ENCODE measurements around the gene UBXN4. TPM values are rescaled to one million over a fixed set of nuclear protein-coding genes. Genes with fewer than 3 reads are reported as not detected.

The UBXN4 gene
- total RNA-seq, 1 experiment from 2014 or later = 99.3 TPM

DNA sequence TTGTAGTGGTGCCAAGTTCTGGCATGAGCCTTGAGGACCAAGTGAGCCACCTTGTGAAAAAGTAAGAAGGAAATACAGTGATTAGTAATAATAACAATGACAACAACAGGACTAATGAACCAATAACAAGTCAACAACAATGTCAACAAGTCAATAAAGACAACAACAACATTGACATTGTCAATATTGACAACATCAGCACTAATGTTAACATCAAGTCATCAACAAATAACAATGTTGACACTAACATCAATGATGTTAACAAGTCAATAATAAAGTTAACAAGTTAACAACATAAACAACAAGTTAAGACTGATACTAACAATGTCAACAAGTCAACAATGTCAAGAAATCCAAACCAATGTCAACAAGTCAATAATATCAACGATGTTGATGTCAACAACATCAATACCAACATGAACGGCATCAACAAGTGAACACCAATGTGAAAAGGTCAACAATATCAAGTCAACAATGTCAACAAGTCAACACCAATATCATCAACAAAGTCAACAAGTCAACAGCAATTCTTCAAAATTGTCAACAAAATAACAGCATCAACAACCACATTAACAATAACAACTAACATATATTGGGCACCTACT is 71.4 kb downstream of the UBXN4 start:
- Histone ChIP-seq H3K4me1 (no peaks in the 10 kb centered on the region), H3K9me3 (no peaks in the 10 kb centered on the region; the same call in 1 of the 2 replicates), H3K27me3 (replicated peaks; ENCODE audit: control insufficient read depth, insufficient read depth, low read length) (no peaks in the 10 kb centered on the region; the same call in 1 of the 2 replicates), H3K4me3 (ENCODE audit: low read depth, low read length) (no peak overlapping the region), H3K36me3 (ENCODE audit: control insufficient read depth, insufficient read depth, low read length) (no peaks in the 10 kb centered on the region)
- Mint-ChIP-seq H3K9me3 (ENCODE audit: unreplicated experiment) (no peaks in the 10 kb centered on the region), H3K27me3 (ENCODE audit: insufficient read depth, unreplicated experiment) (no peaks in the 10 kb centered on the region), H3K36me3 (ENCODE audit: insufficient read depth, unreplicated experiment) (peaks cover 8% of the 10 kb centered on the region), H3K4me3 (ENCODE audit: unreplicated experiment) (no peak overlapping the region), H3K4me1 (ENCODE audit: low read depth, unreplicated experiment) (no peaks in the 10 kb centered on the region), H3K27ac (ENCODE audit: unreplicated experiment) (no peak overlapping the region)
- ChIA-PET CTCF (no interaction called here), POLR2A (no interaction called here)
- no peak for DNase-seq
- intact Hi-C loops (cut with micrococcal nuclease; ENCODE audit: unreplicated experiment) = no loop called here
- TF ChIP-seq, protein P1, sequence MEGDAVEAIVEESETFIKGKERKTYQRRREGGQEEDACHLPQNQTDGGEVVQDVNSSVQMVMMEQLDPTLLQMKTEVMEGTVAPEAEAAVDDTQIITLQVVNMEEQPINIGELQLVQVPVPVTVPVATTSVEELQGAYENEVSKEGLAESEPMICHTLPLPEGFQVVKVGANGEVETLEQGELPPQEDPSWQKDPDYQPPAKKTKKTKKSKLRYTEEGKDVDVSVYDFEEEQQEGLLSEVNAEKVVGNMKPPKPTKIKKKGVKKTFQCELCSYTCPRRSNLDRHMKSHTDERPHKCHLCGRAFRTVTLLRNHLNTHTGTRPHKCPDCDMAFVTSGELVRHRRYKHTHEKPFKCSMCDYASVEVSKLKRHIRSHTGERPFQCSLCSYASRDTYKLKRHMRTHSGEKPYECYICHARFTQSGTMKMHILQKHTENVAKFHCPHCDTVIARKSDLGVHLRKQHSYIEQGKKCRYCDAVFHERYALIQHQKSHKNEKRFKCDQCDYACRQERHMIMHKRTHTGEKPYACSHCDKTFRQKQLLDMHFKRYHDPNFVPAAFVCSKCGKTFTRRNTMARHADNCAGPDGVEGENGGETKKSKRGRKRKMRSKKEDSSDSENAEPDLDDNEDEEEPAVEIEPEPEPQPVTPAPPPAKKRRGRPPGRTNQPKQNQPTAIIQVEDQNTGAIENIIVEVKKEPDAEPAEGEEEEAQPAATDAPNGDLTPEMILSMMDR (IDR thresholded peaks at IDR 0.05; ENCODE audit: insufficient read depth in 1 of 2, low read depth in 1 of 2, low read length in 1 of 2, severe bottlenecking in 1 of 2, unreplicated experiment in 1 of 2) = no peak
- no TSS peak for BruUV-seq (replicated peaks)

DNA sequence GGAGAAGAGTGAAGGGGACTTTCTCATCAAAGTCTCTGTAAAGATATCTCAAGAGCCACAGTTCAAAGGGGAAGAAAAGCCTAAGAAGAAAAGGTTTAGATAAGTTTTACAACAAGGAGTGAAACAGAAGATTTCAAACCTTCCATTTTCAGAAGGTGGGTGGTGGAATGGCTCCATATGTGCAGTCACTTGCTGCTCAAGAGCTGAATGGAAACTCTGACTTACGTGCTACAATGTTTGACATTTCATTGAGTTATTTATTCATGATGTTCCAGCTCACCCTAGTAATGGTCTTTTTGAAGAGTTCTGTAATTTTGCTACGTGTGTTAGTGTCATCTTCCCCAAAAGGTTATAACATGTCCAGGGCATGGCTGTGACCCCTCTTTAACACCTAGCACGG is 73.6 kb downstream of the UBXN4 start:
- Histone ChIP-seq H3K4me3 (ENCODE audit: low read depth, low read length) (no peak overlapping the region), H3K27me3 (replicated peaks; ENCODE audit: control insufficient read depth, insufficient read depth, low read length) (no peaks in the 10 kb centered on the region; the same call in 1 of the 2 replicates), H3K4me1 (no peaks in the 10 kb centered on the region), H3K36me3 (ENCODE audit: control insufficient read depth, insufficient read depth, low read length) (no peaks in the 10 kb centered on the region), H3K9me3 (no peaks in the 10 kb centered on the region; the same call in 1 of the 2 replicates)
- ChIA-PET CTCF (no interaction called here), POLR2A (no interaction called here)
- Mint-ChIP-seq H3K4me3 (ENCODE audit: unreplicated experiment) (no peak overlapping the region), H3K27me3 (ENCODE audit: insufficient read depth, unreplicated experiment) (no peaks in the 10 kb centered on the region), H3K36me3 (ENCODE audit: insufficient read depth, unreplicated experiment) (peaks cover 8% of the 10 kb centered on the region), H3K4me1 (ENCODE audit: low read depth, unreplicated experiment) (no peaks in the 10 kb centered on the region), H3K27ac (ENCODE audit: unreplicated experiment) (no peak overlapping the region), H3K9me3 (ENCODE audit: unreplicated experiment) (no peaks in the 10 kb centered on the region)
- intact Hi-C loops (cut with micrococcal nuclease; ENCODE audit: unreplicated experiment) = no loop called here
- TF ChIP-seq, protein P1 (IDR thresholded peaks at IDR 0.05; ENCODE audit: insufficient read depth in 1 of 2, low read depth in 1 of 2, low read length in 1 of 2, severe bottlenecking in 1 of 2, unreplicated experiment in 1 of 2) = no peak
- DNase-seq = no peak
- no TSS peak for BruUV-seq (replicated peaks)

DNA sequence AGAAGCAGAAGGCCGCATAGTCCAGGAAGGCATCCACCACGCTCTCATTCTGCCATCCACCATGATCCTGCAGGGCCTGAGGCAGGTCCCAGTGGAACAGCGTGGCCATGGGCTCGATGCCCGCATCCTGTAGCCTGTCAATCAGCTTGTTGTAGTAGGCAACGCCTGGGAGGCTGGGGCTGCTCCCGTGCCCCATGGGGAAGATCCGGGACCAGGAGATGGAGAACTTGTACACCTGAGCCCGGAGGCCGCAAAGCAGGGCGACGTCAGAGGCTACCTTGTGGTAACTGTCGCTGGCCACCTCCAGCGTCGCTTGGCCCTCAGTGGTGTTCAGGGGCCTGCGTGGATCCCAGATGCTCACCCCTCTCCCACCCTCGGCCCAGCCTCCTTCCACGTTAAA is 75.8 kb downstream of the UBXN4 start:
- Mint-ChIP-seq H3K36me3 (ENCODE audit: insufficient read depth, unreplicated experiment) (peaks cover 5% of the 10 kb centered on the region), H3K27me3 (ENCODE audit: insufficient read depth, unreplicated experiment) (no peaks in the 10 kb centered on the region), H3K27ac (ENCODE audit: unreplicated experiment) (no peak overlapping the region), H3K4me1 (ENCODE audit: low read depth, unreplicated experiment) (no peaks in the 10 kb centered on the region), H3K9me3 (ENCODE audit: unreplicated experiment) (no peaks in the 10 kb centered on the region), H3K4me3 (ENCODE audit: unreplicated experiment) (no peak overlapping the region)
- no peaks in the 10 kb centered on the region; the same call in 1 of the 2 replicates for H3K27me3 ChIP-seq (replicated peaks; ENCODE audit: control insufficient read depth, insufficient read depth, low read length)
- BruUV-seq (replicated peaks) = no TSS peak
- TF ChIP-seq, protein P1 (IDR thresholded peaks at IDR 0.05; ENCODE audit: insufficient read depth in 1 of 2, low read depth in 1 of 2, low read length in 1 of 2, severe bottlenecking in 1 of 2, unreplicated experiment in 1 of 2) = no peak
- peaks cover under 1% of the 10 kb centered on the region; the same call in 1 of the 2 replicates for H3K9me3 ChIP-seq
- no peak for DNase-seq
- no peaks in the 10 kb centered on the region for H3K4me1 ChIP-seq
- CTCF ChIA-PET = no interaction called here
- no peaks in the 10 kb centered on the region for H3K36me3 ChIP-seq (ENCODE audit: control insufficient read depth, insufficient read depth, low read length)
- intact Hi-C loops (cut with micrococcal nuclease; ENCODE audit: unreplicated experiment) = no loop called here
- POLR2A ChIA-PET = no interaction called here
- no peak overlapping the region for H3K4me3 ChIP-seq (ENCODE audit: low read depth, low read length)
